GM21447 (cell line): ENCODE results near the gene TTLL9.

Experiments
- ATAC-seq: cut with Tn5 transposase; IDR thresholded peaks from one replicate; pipeline ENCODE4 v1.9.1; 2021; ENCODE audit not compliant: unreplicated experiment

The TTLL9 gene

DNA sequence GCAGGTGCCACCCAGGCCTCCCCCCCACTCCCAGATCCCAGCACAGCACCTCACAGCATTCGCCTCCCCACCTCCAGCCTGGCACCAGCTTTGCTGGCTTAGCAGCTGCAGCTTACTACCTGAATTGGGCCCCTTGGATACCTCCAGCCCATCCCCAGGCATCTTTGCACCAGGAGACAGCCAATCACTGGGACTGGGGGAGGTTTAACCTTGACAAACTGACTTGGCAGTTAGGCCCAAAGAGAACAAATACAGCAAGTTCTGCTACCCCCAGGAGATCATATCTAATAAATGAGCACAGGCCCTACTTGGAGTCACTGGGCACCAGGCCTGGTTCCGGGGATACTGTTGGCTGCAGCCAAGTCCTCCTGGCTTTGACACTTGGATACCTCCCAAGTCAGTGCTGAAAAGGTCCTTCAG is 72.6 kb downstream of the TTLL9 start:
- no peak for ATAC-seq

DNA sequence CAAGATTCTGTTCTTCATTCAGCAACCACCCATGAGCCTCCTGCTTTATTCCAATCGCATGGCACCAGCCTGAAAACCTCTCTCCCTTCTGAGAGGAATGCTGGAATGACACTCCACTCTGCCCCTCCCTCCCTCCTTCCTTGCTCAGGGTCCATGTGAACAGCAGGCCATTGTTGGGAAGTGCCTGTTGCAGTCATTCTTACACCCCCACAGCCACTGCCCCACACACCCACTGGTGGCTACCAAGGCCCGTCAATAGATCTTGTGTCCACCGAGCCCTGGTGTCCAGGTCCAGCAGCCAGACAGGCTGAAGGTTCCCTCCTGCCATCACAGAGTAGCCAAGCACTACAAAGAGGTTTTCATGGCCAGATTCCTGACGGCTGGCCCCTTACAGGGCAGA is 74.9 kb downstream of the TTLL9 start:
- no peak for ATAC-seq

DNA sequence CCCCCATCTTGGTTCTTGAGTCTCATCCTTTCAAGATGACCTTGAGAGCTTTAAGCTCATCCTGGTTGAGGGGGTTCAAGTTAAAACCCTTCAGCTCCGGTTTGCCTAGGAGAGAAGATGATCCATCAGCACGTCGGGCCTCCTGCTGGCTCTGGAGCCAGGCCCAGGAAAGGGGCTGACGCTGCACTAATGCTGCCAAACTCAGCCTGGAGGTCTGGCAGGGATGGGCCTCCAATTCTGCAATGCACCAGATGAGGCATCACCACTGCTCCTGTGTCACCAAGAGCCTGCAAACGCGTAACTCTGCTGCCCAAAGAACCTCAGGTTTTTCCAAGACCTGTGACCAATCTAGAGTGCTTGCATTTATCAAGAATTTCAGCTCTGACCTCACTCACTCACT is 75.4 kb downstream of the TTLL9 start:
- ATAC-seq = no peak

DNA sequence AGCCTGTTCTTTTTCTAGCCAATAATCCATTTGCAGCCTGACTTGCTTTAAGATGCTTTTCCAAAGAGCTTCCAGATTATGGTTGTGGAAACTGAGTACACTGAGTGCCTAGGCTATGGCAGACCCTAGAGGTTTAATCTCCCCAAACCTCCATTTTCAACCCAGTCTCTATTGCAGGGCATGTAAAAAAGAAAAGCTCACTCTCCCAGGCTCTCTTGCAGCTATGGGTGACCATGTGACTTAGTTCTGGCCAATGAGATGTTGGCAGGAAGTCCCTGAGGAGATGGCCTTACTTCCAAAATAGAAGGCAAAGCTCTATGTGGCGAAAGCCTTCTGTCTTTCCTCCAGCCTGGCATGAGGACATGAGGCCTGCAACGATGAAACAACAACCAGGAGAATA is 77.6 kb downstream of the TTLL9 start:
- ATAC-seq = no peak

DNA sequence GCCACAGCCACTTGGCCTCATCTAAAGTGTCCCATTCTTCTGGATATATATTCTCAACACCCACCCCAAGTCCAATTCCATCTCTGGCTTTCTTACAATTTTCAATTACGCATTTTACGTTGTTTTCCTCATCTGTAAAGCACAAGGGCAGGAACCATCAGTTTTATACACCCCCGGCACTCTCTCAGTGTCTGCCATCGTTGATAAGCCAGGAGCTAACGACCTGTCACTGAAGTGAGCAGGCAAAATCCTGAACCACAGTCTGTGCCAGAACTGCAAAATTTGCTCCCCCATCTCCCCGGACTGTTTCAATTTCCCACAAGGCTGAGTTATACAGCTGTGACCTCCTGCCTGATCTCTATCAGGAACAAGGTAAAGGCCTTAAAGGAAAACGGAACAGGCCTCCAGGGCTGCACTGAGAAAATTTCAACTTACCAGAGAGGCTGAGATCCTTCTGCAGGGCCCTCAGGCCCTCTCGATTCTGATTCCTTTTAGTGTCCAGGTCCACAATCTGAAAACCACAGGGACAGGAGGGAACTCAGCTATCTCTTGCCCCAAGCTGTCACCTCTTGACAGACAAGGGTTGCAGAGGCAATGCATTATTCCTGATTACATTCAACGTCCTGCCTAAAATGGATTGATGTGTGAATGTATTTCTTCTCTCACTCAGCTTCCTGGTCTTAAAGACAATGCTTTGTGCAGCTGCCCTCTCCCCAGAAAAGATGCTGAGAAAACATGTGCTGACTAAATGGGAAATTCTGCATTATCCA is 79.6 kb downstream of the TTLL9 start:
- no peak for ATAC-seq

DNA sequence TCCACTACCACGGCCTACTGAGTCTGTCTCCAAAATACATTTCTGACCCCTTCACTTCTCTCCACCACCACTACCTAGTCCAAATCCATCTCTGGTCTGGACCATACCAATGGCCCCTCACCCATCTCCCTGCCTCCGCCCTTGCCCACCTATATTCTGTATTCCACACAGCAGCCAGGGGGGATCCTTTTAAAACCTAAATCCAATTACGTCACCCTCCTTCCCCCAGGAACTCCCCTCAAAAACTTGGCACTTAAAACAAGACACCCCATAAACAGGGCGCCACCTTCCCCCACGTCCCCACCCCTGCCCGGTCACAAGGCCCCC is 80.7 kb downstream of the TTLL9 start:
- ATAC-seq = no peak

DNA sequence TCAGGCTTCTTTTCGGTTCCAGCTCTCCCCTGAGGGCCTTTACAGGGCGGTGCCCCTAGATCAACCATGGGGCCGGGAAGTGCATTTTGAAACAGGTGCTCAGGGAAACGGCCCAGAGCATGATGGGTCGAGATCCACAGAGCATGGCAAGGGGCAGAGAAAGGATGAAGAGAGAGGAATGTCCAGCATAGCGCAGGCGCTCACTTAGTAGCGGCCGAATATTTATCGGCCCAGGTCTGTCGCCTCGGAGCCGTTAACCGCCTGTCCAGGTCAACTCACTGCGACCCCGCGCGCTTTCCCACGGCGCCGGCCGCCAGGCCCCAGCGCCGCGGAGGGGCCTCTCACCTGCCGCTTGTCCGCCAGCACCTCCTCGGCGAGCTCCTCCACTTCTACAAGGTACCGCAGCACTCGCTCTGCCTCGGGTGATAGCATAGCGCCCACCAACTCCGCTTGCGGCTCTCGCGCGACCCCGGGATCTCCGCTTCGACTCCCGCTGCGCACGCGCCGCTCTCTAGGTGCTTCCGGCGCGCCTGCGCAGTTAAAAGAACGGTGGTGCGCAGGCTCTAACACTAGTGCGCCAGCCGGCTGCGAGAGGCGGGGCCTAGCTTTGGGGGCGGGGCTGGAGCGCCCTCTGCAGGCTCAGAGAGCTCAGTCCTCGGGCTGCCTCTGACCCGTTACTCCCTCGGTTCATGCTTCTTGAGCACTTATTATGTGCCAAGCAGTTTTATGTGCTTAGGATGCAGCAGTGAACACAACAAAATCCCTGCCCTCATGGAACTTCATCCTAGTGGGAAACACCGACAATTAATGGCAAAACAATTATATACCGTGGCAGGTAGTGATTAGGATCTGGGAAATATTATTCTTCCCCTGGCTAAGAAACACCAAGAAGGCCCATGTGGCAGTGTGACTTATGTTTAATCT is 81.4 kb downstream of the TTLL9 start, which contains the start of gene PDRG1:
Gene PDRG1, minus strand, starts transcription at position 517 of the 924 bp plus-strand sequence. Its CDS starts 85 bp downstream, at position 432.
- peak; percentile 89 for ATAC-seq

DNA sequence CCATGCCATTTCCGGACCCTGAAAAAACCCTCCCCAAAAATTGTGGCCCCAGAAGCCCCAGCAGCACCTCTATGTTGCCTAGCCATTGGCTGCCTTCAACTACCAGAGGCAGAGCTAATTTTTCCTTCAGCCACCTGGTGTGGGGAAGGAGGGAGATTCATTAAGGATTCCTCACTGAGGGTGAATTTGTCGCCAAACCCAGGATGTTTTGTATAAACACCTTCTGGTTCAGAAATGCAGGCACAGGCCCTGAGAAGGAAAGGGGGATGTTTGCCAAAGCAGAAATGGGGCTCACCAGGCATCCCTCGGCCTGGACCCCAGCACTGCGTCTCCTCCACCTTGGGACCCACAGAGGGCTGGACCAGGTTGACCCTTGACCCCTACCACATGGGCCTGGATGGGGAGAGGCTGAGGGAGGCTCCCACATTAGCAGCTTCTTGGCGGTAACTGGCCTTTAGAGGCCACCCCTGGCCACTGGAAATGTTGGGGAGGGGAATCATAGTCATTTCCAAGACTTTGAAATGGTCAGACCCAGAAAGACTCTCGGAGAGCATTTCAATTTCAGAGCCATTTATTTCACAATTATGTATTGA is 83.2 kb downstream of the TTLL9 start:
- ATAC-seq = no peak

DNA sequence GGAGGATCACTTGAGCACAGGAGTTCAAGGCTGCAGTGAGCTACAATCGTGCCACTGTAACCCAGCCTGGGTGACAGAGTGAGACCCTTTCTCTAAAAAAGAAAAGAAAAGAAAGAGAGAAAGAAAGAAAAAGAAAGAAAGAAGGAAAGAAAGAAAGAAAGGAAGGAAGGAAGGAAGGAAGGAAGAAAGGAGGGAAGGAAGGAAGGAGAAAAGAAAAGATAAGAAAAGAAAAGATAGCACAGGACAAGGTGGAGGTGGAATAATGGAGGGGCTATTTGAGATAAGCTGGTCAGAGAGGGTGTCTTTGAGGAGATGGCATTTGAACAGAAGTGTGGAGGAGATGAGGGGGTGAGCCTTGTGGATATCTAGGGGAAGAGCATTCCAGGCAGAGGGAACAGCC is 84.1 kb downstream of the TTLL9 start:
- no peak for ATAC-seq

DNA sequence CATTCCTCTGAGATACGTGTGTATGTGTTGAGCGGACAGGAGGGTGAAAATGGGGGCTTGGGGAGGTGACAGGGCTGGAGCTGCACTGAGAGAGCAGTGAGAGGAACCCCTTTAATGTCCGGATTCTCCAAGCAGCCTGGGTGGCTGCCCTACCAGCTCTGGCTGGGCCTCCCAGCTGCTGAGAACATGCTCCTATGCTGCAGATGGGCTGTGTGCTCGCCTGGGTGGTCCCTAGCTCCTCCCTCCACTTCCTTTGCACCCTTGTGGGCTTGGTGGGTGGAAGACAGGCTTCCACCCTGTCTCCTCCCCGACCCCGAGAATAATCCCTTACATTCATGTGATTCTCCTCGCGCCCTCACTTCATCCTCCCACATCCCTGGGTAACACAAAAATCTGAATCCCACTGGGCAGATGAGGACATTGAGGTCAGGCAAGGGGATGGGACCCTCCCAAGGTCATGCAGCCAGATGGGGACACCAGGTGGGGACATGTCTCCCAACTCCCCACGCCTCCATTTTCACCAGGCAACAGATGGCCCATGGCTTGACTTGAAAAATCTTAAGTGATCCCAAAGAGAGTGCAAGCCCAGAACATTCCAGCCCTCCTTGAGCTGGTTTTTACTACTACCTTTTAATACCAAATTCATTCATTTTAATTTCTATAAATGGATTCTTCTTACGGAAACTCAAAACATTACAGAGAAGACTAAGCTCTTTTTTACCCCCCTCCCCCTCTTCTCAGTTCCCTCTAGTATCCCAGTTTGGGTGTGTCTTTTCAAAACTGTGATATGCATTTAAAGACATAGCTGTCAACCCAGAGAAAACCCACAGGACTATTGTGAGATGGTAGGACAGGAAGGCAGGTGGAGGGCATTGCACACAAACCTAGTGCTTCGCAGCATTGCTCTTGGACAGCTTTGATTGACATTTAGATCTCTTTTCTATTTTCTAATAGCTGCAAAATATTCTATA is 86.4 kb downstream of the TTLL9 start:
- no peak for ATAC-seq

DNA sequence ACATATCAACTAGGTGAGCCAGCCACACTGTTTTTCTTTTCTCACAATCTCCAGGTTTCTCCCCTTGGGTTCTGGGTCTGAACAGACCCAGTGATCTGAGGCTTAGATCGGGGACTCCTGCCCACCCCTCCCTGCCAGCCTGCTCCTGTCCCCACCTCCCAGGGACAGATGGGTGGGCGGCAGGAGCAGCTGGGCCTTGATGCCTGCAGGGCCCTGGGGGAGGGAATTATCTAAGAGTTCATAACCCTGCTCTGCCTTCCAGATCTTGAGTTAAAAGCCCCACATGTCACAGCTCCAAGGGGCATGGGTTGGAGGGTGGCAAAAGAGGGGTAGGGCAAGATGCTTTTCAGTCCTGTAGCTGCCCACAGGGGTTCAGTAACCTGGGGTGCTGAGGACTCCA is 92.3 kb downstream of the TTLL9 start:
- no peak for ATAC-seq

DNA sequence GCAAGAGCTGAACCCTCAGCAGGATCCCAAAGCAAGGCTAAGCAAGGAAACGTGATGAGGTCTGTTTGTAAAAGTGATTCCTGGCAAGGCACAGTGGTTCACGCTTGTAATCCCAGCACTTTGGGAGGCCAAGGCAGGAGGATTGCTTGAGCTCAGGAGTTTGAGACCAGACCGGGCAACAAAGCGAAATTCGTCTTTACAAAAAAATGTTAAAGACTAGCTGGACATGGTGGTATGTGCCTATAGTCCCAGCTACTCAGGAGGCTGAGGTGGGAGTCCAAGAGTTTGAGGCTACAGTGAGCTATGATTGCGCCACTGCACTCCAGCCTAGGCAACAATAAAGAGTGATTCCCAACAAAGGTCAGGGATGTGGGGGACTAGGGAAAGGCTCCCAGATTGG is 93.5 kb downstream of the TTLL9 start:
- ATAC-seq = no peak

DNA sequence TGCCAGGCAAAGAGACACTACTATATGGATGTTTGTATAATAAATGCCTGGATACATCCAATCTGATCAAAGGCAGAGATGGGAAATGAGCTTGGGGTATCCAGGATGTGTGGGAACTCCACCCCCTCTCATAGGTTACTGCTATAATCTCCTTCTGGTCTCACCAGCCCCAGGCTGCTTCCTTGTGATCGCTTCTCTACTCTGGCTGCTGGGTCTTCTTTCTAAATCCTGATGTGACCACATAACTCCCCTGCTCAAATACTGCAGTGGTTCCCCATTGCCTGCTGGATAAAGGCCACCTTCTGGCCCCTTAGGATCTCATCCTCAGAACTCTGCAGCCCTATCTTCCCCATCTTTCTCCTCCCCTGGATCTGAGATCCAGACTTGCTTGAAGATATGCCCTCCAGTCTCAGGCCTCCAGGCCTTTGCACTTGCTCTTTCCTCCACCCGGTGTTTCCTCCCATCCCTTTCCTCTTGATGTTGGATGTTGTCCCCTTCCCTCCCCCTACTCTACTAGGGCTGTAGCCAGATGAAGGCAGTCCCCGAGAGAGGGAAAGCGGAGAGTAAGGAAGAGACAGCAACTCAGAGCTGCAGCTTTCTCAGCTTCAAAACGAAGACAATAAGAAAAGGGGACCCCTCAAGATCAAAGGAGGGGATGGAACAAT is 96.7 kb downstream of the TTLL9 start:
- ATAC-seq = no peak

DNA sequence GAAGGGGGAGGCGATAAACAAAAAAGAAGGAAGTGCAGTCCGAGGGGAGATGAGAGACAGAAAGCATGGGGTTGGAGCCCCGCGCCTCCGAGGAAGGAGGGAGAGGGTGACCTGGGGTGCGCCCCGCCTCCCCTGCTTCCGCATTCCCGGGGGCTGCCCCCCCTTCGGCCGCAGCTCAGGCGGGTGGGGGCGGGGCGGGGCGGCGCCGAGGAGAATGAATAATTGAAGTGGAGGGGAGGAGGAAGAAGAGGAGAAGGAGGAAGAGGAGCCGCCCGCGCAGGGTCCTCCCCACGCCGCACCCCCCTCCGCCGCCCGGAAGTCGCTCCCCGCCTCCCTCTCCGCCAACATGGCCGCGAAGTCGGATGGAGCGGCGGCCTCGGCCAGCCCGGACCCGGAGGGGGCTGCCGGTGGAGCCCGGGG is 97.4 kb downstream of the TTLL9 start, which contains the start of gene XKR7:
Gene XKR7, plus strand, starts transcription at position 322 of the 420 bp plus-strand sequence. Its CDS starts 25 bp downstream, at position 347.
- ATAC-seq = no peak

DNA sequence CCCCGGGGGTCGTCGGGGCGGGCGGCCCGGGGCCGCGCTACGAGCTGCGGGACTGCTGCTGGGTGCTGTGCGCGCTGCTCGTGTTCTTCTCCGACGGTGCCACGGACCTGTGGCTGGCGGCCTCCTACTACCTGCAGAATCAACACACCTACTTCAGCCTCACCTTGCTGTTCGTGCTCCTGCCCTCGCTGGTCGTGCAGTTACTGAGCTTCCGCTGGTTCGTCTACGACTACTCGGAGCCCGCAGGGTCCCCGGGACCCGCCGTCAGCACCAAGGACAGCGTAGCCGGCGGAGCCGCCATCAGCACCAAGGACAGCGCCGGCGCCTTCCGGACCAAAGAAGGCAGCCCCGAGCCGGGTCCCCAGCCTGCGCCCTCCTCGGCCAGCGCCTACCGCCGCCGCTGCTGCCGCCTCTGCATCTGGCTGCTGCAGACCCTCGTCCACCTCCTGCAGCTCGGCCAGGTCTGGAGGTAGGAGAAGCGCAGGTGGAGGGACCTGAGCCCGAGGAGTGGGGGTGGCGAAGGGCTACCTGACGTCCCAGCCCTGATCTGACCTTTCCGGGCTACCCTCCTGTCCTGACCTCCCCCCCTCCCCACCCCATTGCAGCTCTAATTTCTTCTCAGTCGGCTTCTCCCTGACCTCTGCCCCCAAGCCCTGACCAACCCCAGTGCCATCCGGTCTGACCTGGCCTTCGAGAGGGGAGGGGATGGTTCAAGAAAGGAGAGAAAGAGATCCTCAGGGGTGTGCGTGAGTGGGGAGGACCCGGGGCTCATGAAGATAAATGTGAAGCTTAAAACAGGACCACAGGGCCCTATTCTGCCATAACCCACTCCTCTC is 98.1 kb downstream of the TTLL9 start:
- ATAC-seq = no peak

DNA sequence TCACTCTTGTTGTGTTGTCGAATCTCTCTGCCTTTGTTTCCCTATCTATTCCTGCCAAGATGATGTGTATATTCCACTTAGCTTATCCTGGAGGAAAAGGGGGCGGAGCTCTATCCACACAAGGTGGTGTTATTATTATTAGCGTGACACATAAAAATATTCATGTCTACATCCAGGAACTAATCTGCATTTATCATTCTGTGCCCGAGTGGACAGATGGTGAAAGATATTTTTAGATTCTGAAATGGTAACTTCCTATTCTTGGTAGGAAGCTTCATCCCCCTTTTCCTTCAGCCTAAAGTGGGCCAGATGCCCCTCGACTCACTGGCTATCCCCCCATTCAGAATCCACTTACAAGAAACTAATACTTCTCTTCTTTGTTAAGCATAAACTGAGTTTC is 99.6 kb downstream of the TTLL9 start:
- no peak for ATAC-seq

DNA sequence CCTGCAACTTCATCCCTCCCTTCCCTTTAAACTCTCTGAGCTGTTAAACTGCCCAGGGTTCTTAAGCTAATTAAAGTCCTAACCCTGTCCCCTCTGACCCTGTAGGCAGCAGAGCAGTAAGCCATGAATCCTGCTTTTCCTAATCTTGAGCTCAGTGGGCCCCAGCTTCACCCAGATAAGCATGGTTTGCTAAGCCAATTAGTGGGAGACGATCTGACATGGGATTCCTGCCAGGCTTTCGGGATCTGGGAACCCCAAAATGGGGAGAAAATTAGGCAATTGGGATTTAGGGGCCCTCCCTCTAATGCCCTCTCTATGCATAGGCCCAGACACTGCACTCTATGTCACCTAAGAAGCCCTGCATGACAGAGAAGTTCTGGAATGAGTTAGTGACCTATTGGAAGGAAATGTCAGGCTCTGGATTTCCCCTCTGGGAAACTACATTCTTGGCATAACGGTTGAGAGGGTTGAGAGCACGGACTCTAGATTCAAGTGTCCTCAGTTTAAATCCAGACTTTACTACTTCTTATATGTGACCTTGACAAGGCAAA is 102.1 kb downstream of the TTLL9 start:
- no peak for ATAC-seq

DNA sequence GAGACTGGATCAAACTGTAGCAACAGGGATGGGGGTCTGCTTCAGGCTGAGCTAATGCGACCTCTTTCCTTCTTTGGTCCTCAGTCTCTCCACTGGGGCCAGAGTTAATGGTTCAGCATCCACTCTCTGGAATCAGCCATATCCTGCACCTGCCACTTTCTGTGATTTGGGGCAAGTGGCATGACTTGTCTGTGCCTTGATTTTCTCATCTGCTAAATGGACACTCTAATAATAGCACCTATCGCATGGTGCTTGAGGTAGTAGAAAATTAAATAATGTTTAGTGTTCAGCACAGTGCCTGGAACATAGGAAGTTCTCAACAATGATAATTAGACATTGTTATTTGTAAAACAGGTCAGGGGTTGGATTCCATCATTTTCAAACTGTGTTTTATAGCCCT is 103.9 kb downstream of the TTLL9 start:
- no peak for ATAC-seq
